BJ (cell line): ENCODE results near the gene LIN7A. TPM values are rescaled to one million over a fixed set of nuclear protein-coding genes. Genes with fewer than 3 reads are reported as not detected.

Source experiments
- CTCF ChIA-PET: fragments of 350-600 bp; formaldehyde crosslinking; extraction: SDS; loops from one replicate; lab custom pipeline; 2021; ENCODE audit warnings: antibody characterized with exemption, inconsistent platforms; lab: Yijun Ruan, JAX
- POLR2A ChIA-PET: fragments of 300-600 bp; sonication (Branson Sonifier 250); formaldehyde crosslinking; extraction: SDS; loops from one replicate; lab custom pipeline; 2021; ENCODE audit warnings: antibody characterized with exemption; lab: Charles Lee
- DNase-seq: peaks from one replicate; pipeline ENCODE4 v3.0.0-alpha.2; 2011; ENCODE audit warnings: low read depth
- H3K27me3 ChIP-seq: 2 replicates; pipeline ENCODE4 v1.6.0; 2011; ENCODE audit warnings: low read length; ENCODE audit not compliant: control insufficient read depth, insufficient read depth
- H3K36me3 ChIP-seq: 2 replicates; pipeline ENCODE4 v1.5.1; 2011; ENCODE audit warnings: low read length; ENCODE audit not compliant: control insufficient read depth, insufficient read depth
- H3K4me3 ChIP-seq: 2 replicates; pipeline ENCODE4 v1.5.1; 2011; ENCODE audit warnings: low read depth, mild to moderate bottlenecking, control low read depth, low read length
- CTCF ChIP-seq: IDR thresholded peaks from 2 replicates; pipeline ENCODE4 v1.5.1; 2011; ENCODE audit warnings: low read depth, mild to moderate bottlenecking, control low read depth, inconsistent platforms, low read length, moderate library complexity; ENCODE audit not compliant: insufficient read depth
- polyA plus RNA-seq: library from polyadenylated mRNA; depleted of rRNA; stranded (reverse); fragments of >200 nt; gene quantifications from 2 replicates; pipeline ENCODE4 v1.2.3, GENCODE V29; 2011

LIN7A gene
- polyA plus RNA-seq, 1 experiment: 15.4 TPM

GRCh38 chr12:80925237-80925636, 12.5 kb downstream of the LIN7A start:
- ChIA-PET POLR2A (no interaction called here), CTCF (no interaction called here)
- H3K27me3 ChIP-seq: no peaks in the 10 kb centered on the region
- TF ChIP-seq CTCF: no peak
- no peak for DNase-seq
- H3K36me3 ChIP-seq: no peaks in the 10 kb centered on the region
- H3K4me3 ChIP-seq: no peak overlapping the region

- POLR2A ChIA-PET: no interaction called here
- Histone ChIP-seq H3K36me3 (no peaks in the 10 kb centered on the region), H3K27me3 (no peaks in the 10 kb centered on the region), H3K4me3 (no peak overlapping the region)
- TF ChIP-seq CTCF: no peak
- CTCF ChIA-PET: interaction anchor here (0.6 to 1.0 kb wide), 2 partner anchors 15 to 507 kb away, joined by 3 to 4 read pairs; no protein-coding TSS in a partner anchor
- DNase-seq: no peak
These were observed 13.3 kb downstream of the LIN7A start for GRCh38 chr12:80924437-80924836.

GRCh38 chr12:80920006-80920405, 17.7 kb downstream of the LIN7A start:
- DNase-seq: no peak
- H3K27me3 ChIP-seq: no peaks in the 10 kb centered on the region
- H3K36me3 ChIP-seq: no peaks in the 10 kb centered on the region
- no peak overlapping the region for H3K4me3 ChIP-seq
- CTCF ChIA-PET: no interaction called here
- TF ChIP-seq CTCF: no peak
- POLR2A ChIA-PET: no interaction called here

- Histone ChIP-seq H3K27me3 (no peaks in the 10 kb centered on the region), H3K4me3 (no peak overlapping the region), H3K36me3 (no peaks in the 10 kb centered on the region)
- DNase-seq: no peak
- ChIA-PET CTCF (no interaction called here), POLR2A (no interaction called here)
- TF ChIP-seq CTCF: no peak
These were observed 20.1 kb downstream of the LIN7A start for GRCh38 chr12:80917651-80918050.

GRCh38 chr12:80912901-80913770, 24.6 kb downstream of the LIN7A start:
- Histone ChIP-seq H3K36me3 (no peaks in the 10 kb centered on the region), H3K27me3 (no peaks in the 10 kb centered on the region), H3K4me3 (no peak overlapping the region)
- CTCF ChIA-PET: interaction anchor here (0.7 kb wide), 1 partner anchor 24 kb away, joined by 3 read pairs; no protein-coding TSS in a partner anchor
- no peak for DNase-seq
- POLR2A ChIA-PET: no interaction called here
- TF ChIP-seq CTCF: no peak
